HG02571 (cell line): ENCODE results near the gene BSND.
A peak's percentile ranks its signal among the peaks of the same experiment; 100 is the strongest.
"Not testable (repeated sequence)": the region's sequence is repeated elsewhere in the genome, so short reads cannot be mapped to it uniquely, and the experiment has no call there.

Source experiments
- ATAC-seq: cut with Tn5 transposase; IDR thresholded peaks from one replicate; pipeline ENCODE4 v1.9.1; 2021; ENCODE audit warnings: mild to moderate bottlenecking, moderate library complexity; ENCODE audit not compliant: unreplicated experiment

BSND gene

DNA sequence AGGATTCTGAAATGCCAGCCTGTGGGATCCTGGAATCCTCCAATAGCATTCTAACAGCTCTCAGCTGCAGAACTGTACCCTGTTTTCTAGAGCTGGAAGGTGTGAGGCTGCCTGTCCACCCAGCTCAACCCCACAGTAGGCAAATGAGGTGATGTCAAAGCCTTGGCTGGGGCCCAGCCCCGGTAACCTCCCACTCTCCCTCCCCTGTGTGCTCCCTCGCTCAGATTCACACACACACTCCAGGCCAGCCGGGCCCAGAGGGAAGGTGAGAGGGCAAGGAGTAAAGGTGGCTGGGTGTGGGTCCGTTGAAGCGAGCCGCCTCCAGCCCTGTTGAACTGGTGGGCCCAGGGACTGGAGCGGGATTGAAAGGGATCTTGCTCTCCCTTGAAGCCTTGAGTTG is at the start of gene BSND:
Gene BSND, plus strand, starts transcription at position 257 of the 400 bp plus-strand sequence. CDS start 254 bp downstream, outside the sequence.
- ATAC-seq, result no peak

DNA sequence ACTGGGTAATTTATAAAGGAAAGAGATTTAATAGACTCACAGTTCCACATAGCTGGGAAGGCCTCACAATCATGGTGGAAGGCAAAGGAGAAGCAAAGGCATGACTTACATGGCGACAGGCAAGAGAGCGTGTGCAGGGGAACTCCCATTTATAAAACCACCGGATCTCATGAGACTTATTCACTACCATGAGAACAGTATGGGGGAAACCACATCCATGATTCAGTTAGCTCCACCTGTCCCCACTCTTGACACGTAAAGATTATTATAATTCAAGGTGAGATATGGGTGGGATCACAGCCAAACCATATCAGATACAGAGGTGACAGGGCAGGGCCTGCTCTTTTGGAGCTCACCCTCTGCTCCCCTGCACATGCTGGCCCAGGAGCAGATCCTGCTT is 49.7 kb upstream of the BSND start:
- ATAC-seq, result no peak

DNA sequence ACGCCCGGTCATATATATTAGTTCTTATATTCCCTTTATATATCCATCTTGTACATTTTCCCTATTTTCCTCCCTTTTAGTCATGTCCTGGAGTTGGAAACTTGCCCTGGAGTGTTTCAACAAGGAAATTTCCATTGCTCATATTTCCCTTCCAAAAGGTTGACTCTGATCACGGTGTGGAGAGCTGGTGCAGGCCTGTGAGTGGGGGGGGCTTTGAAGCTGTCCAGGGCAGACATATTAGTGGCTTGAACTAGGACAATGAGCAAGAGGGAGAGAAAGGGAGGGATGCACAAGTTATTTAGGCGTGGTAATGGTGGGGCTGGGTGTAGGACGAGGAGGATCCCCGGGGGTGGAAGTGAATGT is 48.7 kb upstream of the BSND start:
- no peak for ATAC-seq

DNA sequence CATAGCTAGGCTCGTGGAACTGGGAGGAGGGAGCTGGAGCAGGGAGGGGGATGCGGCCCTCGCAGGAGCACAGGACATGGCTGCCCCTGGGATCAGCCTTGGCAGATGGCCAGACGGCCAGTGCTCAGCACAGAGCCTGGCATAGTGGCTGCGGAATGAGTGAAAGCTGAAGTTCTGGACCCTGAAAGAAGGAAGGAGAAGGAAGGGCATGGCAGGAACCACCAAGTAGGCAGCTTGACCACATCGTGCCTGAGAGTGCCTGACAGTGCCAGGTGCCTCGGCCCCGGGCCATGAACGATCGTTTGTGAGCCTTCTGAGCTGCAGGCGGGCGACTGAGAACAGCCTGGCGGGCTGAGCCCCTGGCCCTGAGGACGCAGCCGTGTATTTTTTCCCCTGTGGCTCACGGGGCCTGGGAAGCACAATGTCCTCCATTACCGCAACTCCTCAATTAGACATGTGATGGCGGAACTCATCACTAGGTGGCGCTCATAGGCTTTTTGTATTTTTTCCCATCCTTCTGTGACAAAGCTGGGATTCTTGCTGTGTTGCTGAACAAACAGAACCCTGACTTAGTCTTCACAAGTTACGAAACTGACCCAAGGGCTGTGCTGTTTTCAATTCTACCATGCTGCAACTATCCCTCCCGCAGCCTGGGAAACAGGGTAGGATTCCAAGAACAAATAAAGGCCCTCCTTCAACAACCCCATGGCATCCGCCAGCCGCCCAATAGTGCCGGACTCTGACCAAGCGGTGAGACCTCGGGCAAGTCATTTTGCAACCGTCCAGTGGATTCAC is 48.2 kb upstream of the BSND start:
- no peak for ATAC-seq

DNA sequence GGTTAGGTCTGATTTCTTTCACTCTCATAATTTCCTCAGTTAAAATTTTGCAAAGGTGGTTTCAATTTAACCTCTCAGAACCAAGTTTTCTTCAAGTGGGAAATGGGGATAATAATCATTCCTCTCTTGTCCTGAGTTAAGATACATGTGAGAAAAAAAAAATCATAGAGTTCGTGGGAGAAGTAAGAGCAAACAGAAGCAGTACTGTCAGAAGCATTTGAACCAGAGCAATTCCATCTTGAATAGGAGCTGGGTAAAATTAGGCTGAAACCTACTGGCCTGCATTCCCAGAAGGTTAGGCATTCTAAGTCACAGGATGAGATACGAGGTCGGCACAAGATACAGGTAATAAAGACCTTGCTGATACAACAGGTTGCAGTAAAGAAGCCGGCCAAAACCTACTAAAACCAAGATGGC is 46.9 kb upstream of the BSND start:
- ATAC-seq, result no peak

DNA sequence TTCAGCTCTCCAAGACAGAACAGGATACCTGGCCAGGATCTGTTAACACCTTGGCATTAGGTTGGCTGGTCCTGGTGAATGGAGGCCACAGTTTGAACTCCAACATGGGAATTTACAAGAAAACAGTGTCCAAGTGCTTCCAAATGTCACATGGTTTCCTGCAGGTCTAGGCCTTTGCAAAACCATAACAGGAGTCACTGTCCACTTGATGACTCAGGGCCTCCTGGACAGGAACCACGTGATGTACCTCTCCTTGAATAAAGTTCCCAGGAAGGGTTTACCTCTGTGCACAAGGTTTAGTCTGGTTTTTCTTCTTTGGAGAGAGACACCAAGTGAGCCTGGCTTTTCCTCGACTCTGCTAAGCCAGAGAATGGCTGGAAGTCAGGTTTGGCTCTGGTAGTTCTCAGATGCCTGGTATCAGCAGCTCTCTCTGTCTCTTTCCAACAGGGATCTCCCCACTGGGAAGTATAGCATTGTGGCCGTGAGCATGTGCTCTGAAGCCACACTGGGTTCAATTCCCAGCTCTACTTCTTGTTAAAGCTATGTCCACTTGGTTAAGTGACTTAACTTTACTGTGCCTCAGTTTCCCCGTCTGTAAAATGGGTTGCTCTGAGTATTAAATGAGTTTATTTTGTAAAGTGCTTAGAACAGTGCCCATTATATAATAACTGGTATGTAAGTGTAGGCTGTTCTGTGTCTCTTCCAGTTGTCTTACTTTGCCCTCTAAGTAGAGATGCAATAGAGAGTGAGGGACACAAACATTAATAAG is 45.6 kb upstream of the BSND start:
- ATAC-seq, result no peak

DNA sequence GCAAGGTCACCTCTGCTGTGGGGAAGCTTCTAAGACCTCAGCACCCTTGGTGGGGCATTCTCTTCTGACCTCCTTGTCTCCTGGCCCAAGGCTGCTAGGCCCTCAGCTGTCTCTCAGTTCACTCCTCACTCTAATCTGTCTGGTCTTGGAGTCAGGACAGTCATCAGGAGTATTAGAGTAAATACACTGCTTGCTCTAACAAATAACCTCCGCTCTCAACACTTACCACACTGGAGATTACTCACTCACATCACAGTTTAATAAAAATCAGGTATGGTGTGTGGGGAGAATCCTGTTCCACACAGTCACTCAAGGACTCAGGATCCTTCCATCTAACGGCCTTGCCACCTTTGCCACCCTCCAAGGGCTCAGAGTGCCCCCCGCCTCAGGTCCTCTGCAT is 44.9 kb upstream of the BSND start:
- ATAC-seq, result no peak

DNA sequence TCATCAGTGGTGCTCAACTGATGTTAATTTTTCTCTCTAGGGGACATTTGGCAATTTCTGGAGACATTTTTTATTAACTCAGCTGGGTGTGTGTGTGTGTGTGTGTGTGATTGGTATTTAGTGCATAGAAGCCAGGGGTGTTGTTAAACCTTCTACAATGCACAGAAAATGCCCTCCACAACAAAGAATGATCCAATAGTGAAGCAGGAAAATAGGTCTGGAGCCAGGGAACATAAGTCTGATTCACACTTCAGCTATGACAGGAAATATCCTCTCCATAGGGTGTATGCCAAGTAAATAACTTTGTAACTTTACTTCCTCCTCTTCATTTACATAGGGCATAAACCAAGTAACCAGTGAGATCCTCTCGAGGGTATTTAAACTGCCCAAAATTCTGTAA is 43.4 kb upstream of the BSND start:
- no peak for ATAC-seq

DNA sequence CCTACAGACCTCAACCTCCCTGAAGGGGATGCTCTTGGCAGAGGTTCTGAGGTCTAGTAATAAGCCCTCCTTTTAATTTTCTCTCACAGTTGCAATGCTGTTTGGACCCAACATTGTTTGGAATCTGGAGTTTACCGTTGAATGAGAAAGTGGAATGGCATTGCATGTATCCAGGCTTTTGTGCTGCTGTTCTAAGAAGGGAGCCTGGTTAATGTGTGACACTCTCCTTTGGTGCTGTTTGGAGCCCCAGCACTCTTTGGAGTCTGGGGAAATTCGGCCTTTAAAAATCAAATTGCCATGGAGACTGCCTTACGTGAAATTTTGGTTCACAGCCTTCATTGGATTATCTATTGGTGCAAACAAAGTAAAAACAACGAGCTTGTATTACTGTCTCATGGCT is 42.0 kb upstream of the BSND start:
- ATAC-seq, result no peak

DNA sequence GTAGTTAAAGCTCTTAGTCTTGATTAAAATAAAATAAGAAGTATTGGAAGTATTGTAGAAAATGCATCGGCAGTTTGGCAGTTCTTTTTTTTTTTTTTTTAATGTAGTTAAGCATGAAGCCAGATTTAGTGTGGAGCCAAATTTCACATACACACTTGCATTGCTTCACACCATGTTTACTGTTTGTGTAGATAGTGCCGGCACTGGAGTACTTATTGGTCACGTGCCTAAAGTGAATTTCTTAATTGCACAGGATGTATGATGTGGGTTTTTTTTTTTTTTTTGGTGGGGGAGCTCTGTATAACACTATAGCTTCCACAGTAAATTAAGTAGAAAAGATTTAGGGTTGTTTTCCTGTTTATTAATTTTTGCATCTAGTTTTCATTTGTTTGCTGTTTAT is 39.5 kb upstream of the BSND start:
- no peak for ATAC-seq

DNA sequence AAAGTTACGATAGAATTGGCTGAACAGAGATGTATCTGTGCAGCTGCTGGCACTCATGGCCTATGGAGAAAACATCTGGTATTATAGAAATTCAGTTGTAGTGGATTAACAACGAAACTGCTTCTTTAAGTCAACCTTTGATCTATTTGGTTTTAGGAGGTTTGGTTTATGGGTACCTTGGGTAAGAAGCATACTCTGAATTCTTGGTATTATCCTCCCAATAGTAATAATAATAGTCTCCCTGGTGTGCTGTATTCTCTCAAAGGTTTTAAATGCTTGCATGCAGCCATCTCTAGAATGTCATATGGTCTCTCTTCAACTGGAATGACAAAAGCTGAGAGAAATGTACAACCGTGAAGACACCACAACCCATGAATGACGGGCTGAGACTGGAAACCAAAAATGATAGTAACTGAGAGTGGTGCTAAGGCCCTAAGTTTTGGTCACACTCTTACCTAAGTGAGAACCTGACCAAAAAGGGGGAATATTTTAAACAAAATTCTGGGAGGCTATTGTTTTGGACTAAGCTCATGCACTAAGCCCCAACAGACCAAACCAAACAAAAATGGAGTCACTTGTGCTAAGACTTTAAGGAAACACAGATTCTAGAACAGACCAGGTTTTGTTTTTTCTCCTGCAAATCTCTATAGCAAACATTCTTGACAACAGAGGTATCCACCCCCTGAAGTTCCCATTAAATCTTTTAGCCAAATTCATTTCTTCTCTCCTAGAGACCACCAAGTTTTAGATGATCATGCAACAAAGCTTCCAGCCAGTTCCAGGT is 35.9 kb upstream of the BSND start:
- no peak for ATAC-seq

DNA sequence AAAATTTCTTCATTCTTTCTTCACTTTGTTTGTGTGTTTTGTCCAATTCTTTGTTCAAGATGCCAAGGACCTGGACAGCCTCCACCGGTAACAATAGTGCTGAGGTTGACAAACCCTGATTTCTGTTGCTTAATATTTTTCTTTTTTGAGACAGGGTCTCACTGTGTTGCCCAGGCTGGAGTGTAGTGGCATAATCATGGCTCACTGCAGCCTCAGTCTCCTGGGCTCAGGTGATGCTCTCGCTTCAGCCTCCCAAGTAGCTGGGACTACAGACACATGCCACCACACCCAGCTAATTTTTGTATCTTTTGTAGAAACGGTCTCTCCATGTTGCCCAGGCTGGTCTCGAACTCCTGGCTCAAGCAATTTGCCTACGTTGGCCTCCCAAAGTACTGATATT is 34.9 kb upstream of the BSND start:
- not testable (repeated sequence) for ATAC-seq

DNA sequence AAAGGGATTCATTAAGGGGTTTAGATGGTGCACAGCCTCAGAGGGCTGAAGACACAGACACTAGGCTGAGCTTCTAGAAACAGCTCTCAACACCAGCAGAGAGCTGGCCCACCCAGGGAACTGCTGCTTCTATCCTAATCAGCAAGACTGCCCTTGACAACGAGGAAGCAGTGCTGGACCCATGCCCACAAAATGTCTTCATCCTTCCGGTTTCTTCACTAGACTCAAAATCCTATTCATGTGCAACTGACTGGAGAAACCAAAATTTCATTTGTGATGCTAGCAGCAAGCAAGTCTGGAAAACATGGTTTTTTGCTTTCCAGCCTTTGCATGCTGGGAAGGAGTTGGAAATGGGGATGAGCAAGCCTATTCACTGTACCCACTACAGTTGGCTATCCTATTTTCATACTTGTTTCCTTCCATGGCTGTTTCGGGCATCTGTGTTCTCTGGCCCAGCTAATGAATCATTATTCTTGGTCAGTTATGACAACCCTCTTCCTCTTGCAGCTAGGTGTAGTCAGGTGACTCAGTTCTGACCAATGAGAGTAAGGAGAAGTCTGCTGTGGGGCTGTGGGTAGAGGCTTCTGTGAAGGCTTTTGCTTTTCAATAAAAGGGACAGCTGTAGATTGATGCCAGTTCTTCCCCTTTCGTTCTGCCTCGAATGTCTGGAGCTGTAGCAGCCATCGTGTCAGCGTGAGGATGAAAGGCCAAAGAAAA is 33.0 kb upstream of the BSND start:
- peak; percentile 58 for ATAC-seq

DNA sequence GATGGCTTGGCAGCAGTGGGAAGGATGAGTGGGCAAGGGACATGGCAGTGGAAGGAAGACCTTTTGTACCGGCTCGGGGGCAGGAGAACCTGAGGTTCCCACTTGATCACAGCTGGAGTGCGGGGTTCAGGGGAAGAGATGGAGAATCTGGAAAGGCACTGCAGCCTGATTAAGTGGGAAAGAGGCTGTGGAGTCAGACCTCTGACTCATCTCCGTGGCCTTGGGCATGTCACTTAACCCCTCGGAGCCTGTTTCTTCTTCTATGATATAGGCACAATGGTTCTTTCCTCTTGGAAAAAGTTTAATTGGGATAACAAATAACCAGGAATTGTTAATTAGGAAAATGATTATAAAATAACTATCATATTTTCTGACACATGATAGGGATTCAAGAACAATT is 31.4 kb upstream of the BSND start:
- no peak for ATAC-seq

DNA sequence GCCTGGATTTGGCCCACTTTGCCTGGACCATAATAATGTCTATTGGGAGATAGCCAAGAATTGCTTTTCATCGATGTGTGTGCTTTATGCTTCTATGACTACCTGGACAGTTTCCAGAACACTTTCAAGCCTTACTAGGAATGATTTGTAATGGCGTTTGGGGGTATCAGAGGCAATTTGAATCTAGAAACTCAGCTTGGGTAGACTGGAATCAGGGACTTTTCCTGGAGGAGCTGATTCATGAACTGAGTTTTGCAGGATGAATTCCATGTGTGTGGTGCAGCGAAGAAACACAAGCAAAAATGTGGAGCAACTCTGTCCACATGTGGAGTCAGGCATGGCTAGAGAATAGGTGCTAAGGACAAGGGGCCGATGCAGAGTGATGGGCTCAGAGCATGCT is 30.2 kb upstream of the BSND start:
- no peak for ATAC-seq

DNA sequence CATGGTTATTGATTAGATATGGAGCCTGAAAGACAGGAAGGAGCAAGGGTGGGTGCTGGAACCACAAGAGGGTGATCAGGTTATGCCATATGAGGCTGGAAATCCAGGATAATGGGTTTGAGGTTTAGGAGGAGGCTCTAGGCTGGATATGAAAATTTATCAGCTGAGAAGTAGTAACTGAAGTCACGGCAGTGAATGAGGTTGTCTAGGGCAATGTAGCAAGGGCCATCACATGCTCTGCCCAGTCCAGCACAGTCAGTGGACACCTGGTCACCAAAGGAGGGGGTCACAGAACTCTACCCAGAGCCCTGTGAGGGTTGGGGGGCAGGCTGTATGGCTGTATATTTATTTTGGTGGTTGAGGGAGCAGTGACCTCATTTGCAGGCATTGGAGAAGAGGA is 28.9 kb upstream of the BSND start:
- no peak for ATAC-seq

DNA sequence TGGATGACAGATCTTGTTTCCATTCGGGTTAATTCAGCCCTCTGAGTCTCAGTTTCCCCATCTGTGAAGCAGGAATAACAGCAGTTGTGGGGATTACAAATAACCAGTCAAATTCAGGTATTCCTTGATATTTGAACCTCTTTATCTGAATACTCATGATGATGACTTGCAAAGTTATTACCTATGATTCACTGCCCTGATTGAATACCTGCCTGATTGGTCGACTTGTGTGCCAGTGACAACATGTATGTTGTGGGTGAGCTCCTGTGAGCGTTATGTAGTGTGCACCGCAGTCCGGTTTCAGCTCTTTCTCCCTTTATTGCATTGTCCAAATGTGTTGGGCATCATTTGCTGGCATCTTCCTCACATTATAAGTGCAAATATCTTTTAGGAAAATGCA is 27.8 kb upstream of the BSND start:
- no peak for ATAC-seq

DNA sequence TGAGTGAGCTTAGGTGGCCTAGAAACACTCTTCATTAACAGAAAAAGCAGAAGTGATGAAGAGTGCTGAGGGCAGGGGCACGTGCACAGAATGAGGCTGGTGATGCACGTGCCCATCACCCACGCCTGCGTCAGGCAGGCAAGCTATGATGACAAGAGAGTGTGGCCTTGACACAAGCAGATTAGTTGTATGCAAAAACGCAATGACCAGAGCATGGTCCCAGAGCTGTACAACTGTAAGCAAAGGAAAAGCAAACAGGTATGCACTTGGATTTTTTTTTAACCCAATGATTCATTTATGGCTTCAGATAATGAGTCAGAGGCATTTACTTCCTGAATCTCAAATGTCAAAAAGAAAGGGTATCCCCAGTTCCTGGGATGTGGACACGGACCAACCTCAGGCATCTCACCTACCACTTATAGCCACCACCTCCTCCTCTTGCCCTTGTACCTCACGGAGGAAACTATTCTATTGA is 27.4 kb upstream of the BSND start:
- peak; percentile 72 for ATAC-seq

DNA sequence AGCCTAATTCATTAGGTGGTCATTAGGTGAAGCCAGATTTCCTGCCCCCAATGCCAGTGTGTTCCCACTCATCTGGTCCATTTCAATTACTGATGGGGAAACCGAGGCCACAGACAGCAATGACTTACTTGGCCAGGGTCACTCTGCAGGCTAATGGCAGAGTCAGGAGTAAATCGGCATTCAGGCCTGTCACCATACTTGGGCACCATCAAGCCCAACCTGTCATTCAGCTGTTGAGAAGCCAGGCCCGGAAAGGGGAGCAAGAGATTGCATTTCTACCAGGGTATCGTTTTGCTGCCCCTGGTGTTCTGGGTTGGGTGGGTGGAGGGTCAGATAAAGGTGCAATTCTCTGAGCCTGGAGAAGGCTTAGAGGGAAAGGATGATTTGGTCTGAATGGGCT is 26.3 kb upstream of the BSND start:
- ATAC-seq, result no peak

DNA sequence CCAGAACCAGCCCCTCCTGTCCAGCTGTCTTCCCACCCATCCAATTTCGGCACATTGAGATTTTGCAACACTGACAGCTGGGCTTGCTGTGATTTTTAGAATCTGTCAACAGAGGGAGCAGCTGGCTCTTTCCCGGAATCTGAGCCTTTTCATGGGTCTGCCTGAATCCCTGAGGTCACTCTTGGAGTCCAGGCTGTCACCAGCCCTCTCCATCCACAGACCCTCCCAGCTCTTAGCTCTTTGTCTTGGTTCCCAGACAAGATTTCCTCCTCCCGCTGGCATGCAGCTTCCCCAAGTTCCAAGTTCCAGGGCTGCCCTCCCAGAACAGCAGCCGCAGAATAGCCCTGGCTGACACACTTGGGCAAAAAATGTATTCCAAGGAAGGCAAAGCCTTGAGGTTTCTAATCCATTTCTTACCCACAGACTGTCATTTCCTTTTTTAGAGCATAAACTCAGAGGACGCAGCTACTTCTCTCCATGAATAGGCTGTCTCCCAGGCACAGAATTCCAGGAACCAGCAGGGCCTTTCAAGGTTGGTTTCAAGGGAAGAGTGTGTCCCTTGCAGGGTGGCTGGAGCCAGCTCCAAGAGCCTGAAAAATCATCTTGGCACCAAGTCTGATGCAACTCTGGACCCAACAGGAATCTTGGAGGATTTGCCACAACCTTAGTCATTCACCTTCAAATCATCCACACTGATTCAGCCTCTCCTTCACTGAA is 25.4 kb upstream of the BSND start:
- ATAC-seq, result no peak
